Stimulated activated naive CD8-positive, alpha-beta T cell treated with anti-CD3 and anti-CD28 coated beads, Interleukin-15, Interleukin-2, amounts not matched to agents 100 ng/mL and 50 ng/mL, for 24 hours (primary cell): Measurements from ENCODE around the gene ZNF829.
A peak's percentile ranks its signal among the peaks of the same experiment; 100 is the strongest.

Experiments
- H3K27ac Mint-ChIP-seq: one replicate; pipeline ENCODE4 v1.8.0; 2021; ENCODE audit warnings: mild to moderate bottlenecking, mixed read lengths
- H3K27me3 Mint-ChIP-seq: one replicate; pipeline ENCODE4 v1.8.0; 2021; ENCODE audit warnings: mixed read lengths
- H3K36me3 Mint-ChIP-seq: one replicate; pipeline ENCODE4 v1.8.0; 2021; ENCODE audit warnings: low read depth, mixed read lengths
- H3K4me1 Mint-ChIP-seq: one replicate; pipeline ENCODE4 v1.8.0; 2021; ENCODE audit warnings: low read depth, mixed read lengths
- H3K4me3 Mint-ChIP-seq: one replicate; pipeline ENCODE4 v1.8.0; 2021; ENCODE audit warnings: mild to moderate bottlenecking, mixed read lengths
- H3K9me3 Mint-ChIP-seq: one replicate; pipeline ENCODE4 v1.8.0; 2021; ENCODE audit warnings: mixed read lengths

ZNF829 gene

GRCh38 chr19:36915992-36916830 is at the start of gene ZNF829, which contains the start of gene ZNF568:
ZNF829 (minus strand) TSS chr19:36916291; CDS start chr19:36915167, 1,124 bp downstream.
ZNF568 (plus strand) TSS chr19:36916332; CDS start chr19:36922771, 6,439 bp downstream.
- Mint-ChIP-seq H3K27me3 (no peaks in the 10 kb centered on the region), H3K36me3 (peaks cover 82% of the 10 kb centered on the region), H3K4me3 (peak within 1 kb of the TSS; percentile 95), H3K9me3 (peaks cover 31% of the 10 kb centered on the region), H3K27ac (peak within 1 kb of the TSS; percentile 97), H3K4me1 (peaks cover 32% of the 10 kb centered on the region)

- Mint-ChIP-seq H3K4me1 (no peaks in the 10 kb centered on the region), H3K27ac (no peak overlapping the region), H3K36me3 (peaks cover 37% of the 10 kb centered on the region), H3K9me3 (peaks cover 29% of the 10 kb centered on the region), H3K4me3 (no peak overlapping the region), H3K27me3 (no peaks in the 10 kb centered on the region)
Observed at GRCh38 chr19:36963280-36963679, 47.2 kb upstream of the ZNF829 start.

GRCh38 chr19:36962346-36962745 is 46.3 kb upstream of the ZNF829 start:
- no peaks in the 10 kb centered on the region for H3K27me3 Mint-ChIP-seq
- no peak overlapping the region for H3K27ac Mint-ChIP-seq
- no peak overlapping the region for H3K4me3 Mint-ChIP-seq
- no peaks in the 10 kb centered on the region for H3K4me1 Mint-ChIP-seq
- peaks cover 37% of the 10 kb centered on the region for H3K9me3 Mint-ChIP-seq
- peaks cover 40% of the 10 kb centered on the region for H3K36me3 Mint-ChIP-seq

- peaks cover 34% of the 10 kb centered on the region for H3K9me3 Mint-ChIP-seq
- no peak overlapping the region for H3K27ac Mint-ChIP-seq
- H3K4me3 Mint-ChIP-seq, result no peak overlapping the region
- H3K4me1 Mint-ChIP-seq, result no peaks in the 10 kb centered on the region
- peaks cover 67% of the 10 kb centered on the region for H3K36me3 Mint-ChIP-seq
- no peaks in the 10 kb centered on the region for H3K27me3 Mint-ChIP-seq
Observed at GRCh38 chr19:36950335-36951119, 34.4 kb upstream of the ZNF829 start.

- Mint-ChIP-seq H3K27ac (no peak overlapping the region), H3K9me3 (peaks cover 48% of the 10 kb centered on the region), H3K4me3 (no peak overlapping the region), H3K4me1 (no peaks in the 10 kb centered on the region), H3K27me3 (no peaks in the 10 kb centered on the region), H3K36me3 (peaks cover 99% of the 10 kb centered on the region)
Observed at GRCh38 chr19:36939153-36939552, 23.1 kb upstream of the ZNF829 start.

- Mint-ChIP-seq H3K36me3 (peaks cover 89% of the 10 kb centered on the region), H3K4me1 (no peaks in the 10 kb centered on the region), H3K4me3 (no peak overlapping the region), H3K9me3 (peaks cover 23% of the 10 kb centered on the region), H3K27me3 (no peaks in the 10 kb centered on the region), H3K27ac (no peak overlapping the region)
Observed at GRCh38 chr19:36931684-36932083, 15.6 kb upstream of the ZNF829 start.

- Mint-ChIP-seq H3K4me3 (peak overlapping the region; percentile 37), H3K27ac (no peak overlapping the region), H3K36me3 (peaks cover 85% of the 10 kb centered on the region), H3K4me1 (peaks cover 32% of the 10 kb centered on the region), H3K9me3 (peaks cover 28% of the 10 kb centered on the region), H3K27me3 (no peaks in the 10 kb centered on the region)
Observed at GRCh38 chr19:36918090-36918489, 2.0 kb upstream of the ZNF829 start.

- peak overlapping the region; percentile 97 for H3K27ac Mint-ChIP-seq
- peaks cover 85% of the 10 kb centered on the region for H3K36me3 Mint-ChIP-seq
- peaks cover 25% of the 10 kb centered on the region for H3K9me3 Mint-ChIP-seq
- H3K4me1 Mint-ChIP-seq, result peaks cover 32% of the 10 kb centered on the region
- no peaks in the 10 kb centered on the region for H3K27me3 Mint-ChIP-seq
- H3K4me3 Mint-ChIP-seq, result peak overlapping the region; percentile 95
Observed at GRCh38 chr19:36916991-36917390, 900 bp upstream of the ZNF829 start.

- H3K4me3 Mint-ChIP-seq, result no peak overlapping the region
Observed at GRCh38 chr19:36898422-36898821, 17.7 kb downstream of the ZNF829 start.

GRCh38 chr19:36894849-36895383 is 21.2 kb downstream of the ZNF829 start:
- Mint-ChIP-seq H3K4me3 (no peak overlapping the region), H3K9me3 (peaks cover 64% of the 10 kb centered on the region)

More at GRCh38 chr19:36898422-36898821, 17.7 kb downstream of the ZNF829 start:
- Mint-ChIP-seq H3K9me3 (peaks cover 50% of the 10 kb centered on the region), H3K27ac (no peak overlapping the region), H3K36me3 (peaks cover 90% of the 10 kb centered on the region), H3K27me3 (no peaks in the 10 kb centered on the region), H3K4me1 (no peaks in the 10 kb centered on the region)

GRCh38 chr19:36891768-36892357 is 24.2 kb downstream of the ZNF829 start:
- H3K9me3 Mint-ChIP-seq, result peaks cover 60% of the 10 kb centered on the region
- no peaks in the 10 kb centered on the region for H3K27me3 Mint-ChIP-seq
- no peak overlapping the region for H3K27ac Mint-ChIP-seq
- H3K36me3 Mint-ChIP-seq, result peaks cover 81% of the 10 kb centered on the region
- H3K4me1 Mint-ChIP-seq, result no peaks in the 10 kb centered on the region
- H3K4me3 Mint-ChIP-seq, result no peak overlapping the region

More at GRCh38 chr19:36894849-36895383, 21.2 kb downstream of the ZNF829 start:
- peaks cover 93% of the 10 kb centered on the region for H3K36me3 Mint-ChIP-seq
- H3K4me1 Mint-ChIP-seq, result no peaks in the 10 kb centered on the region
- H3K27me3 Mint-ChIP-seq, result no peaks in the 10 kb centered on the region
- H3K27ac Mint-ChIP-seq, result no peak overlapping the region

- Mint-ChIP-seq H3K36me3 (peaks cover 74% of the 10 kb centered on the region), H3K4me1 (no peaks in the 10 kb centered on the region), H3K27ac (no peak overlapping the region), H3K9me3 (peaks cover 39% of the 10 kb centered on the region), H3K4me3 (no peak overlapping the region), H3K27me3 (no peaks in the 10 kb centered on the region)
Observed at GRCh38 chr19:36876993-36877938, 38.8 kb downstream of the ZNF829 start.

GRCh38 chr19:36851898-36852297 is 64.2 kb downstream of the ZNF829 start:
- H3K36me3 Mint-ChIP-seq, result peaks cover 58% of the 10 kb centered on the region
- no peak overlapping the region for H3K27ac Mint-ChIP-seq
- no peaks in the 10 kb centered on the region for H3K27me3 Mint-ChIP-seq
- H3K9me3 Mint-ChIP-seq, result peaks cover 25% of the 10 kb centered on the region
- H3K4me1 Mint-ChIP-seq, result peaks cover 12% of the 10 kb centered on the region
- H3K4me3 Mint-ChIP-seq, result no peak overlapping the region
